Measurements from ENCODE around the gene FGD5. TPM values are rescaled to one million over a fixed set of nuclear protein-coding genes. Genes with fewer than 3 reads are reported as not detected.

The FGD5 gene
- total and polyA plus RNA-seq, 8 donors = 1.2 to 34.1 (median 9.0) TPM

- H3K27ac ChIP-seq = no peak overlapping the region
- no peak for DNase-seq
- peaks cover 0 to 29% (median 11%) of the 10 kb centered on the region in 4 donors for H3K4me1 ChIP-seq
- WGBS, 5 donors = 89 to 94% (median 90%) methylated on average over 11 of the region's 11 CpGs
- no peaks in the 10 kb centered on the region for H3K27me3 ChIP-seq
- TF ChIP-seq EP300 (IDR thresholded peaks at IDR 0.05) = no peak
- TF ChIP-seq CTCF (IDR thresholded peaks at IDR 0.05) = no peak
- no peak for TF ChIP-seq POLR2AphosphoS5 (IDR thresholded peaks at IDR 0.05)
- no peak for TF ChIP-seq POLR2A (IDR thresholded peaks at IDR 0.05)
- intact Hi-C loops (cut with DNase I; ENCODE audit: low total_unique reads) = no loop called here
- H3K4me3 ChIP-seq = no peak overlapping the region
- H3K9me3 ChIP-seq = no peaks in the 10 kb centered on the region
- H3K36me3 ChIP-seq = peaks cover 0 to 6% (median 0%) of the 10 kb centered on the region in 4 donors
Measured at GRCh38 chr3:14867936-14868570, 49.3 kb downstream of the FGD5 start.

GRCh38 chr3:14869917-14870782, 51.4 kb downstream of the FGD5 start:
- intact Hi-C loops (cut with DNase I; ENCODE audit: low total_unique reads) = no loop called here
- DNase-seq = no peak
- Histone ChIP-seq H3K36me3 (no peaks in the 10 kb centered on the region), H3K9me3 (no peaks in the 10 kb centered on the region), H3K4me1 (peaks cover 0 to 23% (median 12%) of the 10 kb centered on the region in 4 donors), H3K4me3 (no peak overlapping the region), H3K27me3 (no peaks in the 10 kb centered on the region), H3K27ac (no peak overlapping the region)
- WGBS, 5 donors = 77 to 90% (median 81%) methylated on average over 16 to 17 of the region's 17 CpGs
- TF ChIP-seq POLR2AphosphoS5 (IDR thresholded peaks at IDR 0.05) = no peak
- no peak for TF ChIP-seq POLR2A (IDR thresholded peaks at IDR 0.05)
- no peak for TF ChIP-seq CTCF (IDR thresholded peaks at IDR 0.05)
- no peak for TF ChIP-seq EP300 (IDR thresholded peaks at IDR 0.05)

GRCh38 chr3:14870783-14871060, 52.0 kb downstream of the FGD5 start:
- Histone ChIP-seq H3K27ac (peak overlapping the region in 1 of 5 donors; percentile 17), H3K4me3 (no peak overlapping the region), H3K9me3 (no peaks in the 10 kb centered on the region), H3K27me3 (no peaks in the 10 kb centered on the region), H3K4me1 (peaks cover 0 to 23% (median 12%) of the 10 kb centered on the region in 4 donors), H3K36me3 (no peaks in the 10 kb centered on the region)
- DNase-seq = no peak
- intact Hi-C loops (cut with DNase I; ENCODE audit: low total_unique reads) = no loop called here
- 64 to 76% (median 68%) methylated on average over 4 of the region's 4 CpGs for WGBS, 5 donors
- no peak for TF ChIP-seq POLR2A (IDR thresholded peaks at IDR 0.05)
- no peak for TF ChIP-seq EP300 (IDR thresholded peaks at IDR 0.05)
- TF ChIP-seq CTCF (IDR thresholded peaks at IDR 0.05) = no peak
- TF ChIP-seq POLR2AphosphoS5 (IDR thresholded peaks at IDR 0.05) = no peak

- no peaks in the 10 kb centered on the region for H3K9me3 ChIP-seq
- H3K4me1 ChIP-seq = peaks cover 2 to 29% (median 14%) of the 10 kb centered on the region in 4 donors
- no peak for DNase-seq
- peak overlapping the region in 2 of 5 donors; percentile 14 to 17 for H3K27ac ChIP-seq
- TF ChIP-seq EP300 (IDR thresholded peaks at IDR 0.05) (no peak), POLR2A (IDR thresholded peaks at IDR 0.05) (no peak), CTCF (IDR thresholded peaks at IDR 0.05) (no peak), POLR2AphosphoS5 (IDR thresholded peaks at IDR 0.05) (no peak)
- 64 to 72% (median 68%) methylated on average over 10 of the region's 10 CpGs for WGBS, 5 donors
- no peak overlapping the region for H3K4me3 ChIP-seq
- intact Hi-C loops (cut with DNase I; ENCODE audit: low total_unique reads) = no loop called here
- H3K36me3 ChIP-seq = no peaks in the 10 kb centered on the region
- H3K27me3 ChIP-seq = no peaks in the 10 kb centered on the region
Measured at GRCh38 chr3:14871456-14872200, 52.9 kb downstream of the FGD5 start.

All from stomach (tissue), 9 donors.